T-helper 2 cell (primary cell): ENCODE data around the gene DRD4.
A peak's percentile ranks its signal among the peaks of the same experiment; 100 is the strongest.

Source experiments
- DNase-seq, 5 experiments: peaks; one replicate each; pipeline versions ENCODE4 v3.0.0 to v3.0.0-alpha.2; 2012 to 2022

DRD4 gene

DNA sequence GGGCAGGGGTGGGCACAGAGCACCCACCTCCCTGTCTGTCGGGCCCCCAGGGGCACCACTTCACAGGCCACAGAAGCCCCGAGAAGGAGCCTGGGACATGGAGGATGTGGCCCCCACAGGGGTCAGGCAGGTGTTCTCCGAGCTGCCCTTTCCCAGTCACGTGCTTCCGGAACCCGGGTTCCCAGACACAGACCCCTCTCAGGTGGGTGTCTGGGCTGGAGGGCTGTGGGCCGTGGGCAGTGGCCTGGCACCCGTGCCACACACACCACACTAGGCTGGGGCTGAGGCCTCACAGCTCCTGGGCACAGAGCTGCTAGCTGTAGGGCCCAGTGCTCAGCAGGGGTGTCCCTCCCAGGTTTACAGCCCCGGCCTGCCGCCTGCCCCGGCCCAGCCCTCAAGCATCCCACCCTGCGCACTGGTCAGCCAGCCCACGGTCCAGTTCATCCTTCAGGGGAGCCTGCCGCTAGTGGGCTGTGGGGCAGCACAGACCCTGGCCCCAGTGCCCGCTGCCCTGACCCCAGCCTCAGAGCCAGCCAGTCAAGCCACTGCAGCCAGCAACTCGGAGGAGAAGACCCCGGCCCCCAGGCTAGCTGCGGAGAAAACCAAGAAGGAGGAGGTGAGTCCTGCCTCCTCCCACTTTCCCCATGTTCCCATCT lies 26.8 kb upstream of the DRD4 start:
- no peak for DNase-seq

DNA sequence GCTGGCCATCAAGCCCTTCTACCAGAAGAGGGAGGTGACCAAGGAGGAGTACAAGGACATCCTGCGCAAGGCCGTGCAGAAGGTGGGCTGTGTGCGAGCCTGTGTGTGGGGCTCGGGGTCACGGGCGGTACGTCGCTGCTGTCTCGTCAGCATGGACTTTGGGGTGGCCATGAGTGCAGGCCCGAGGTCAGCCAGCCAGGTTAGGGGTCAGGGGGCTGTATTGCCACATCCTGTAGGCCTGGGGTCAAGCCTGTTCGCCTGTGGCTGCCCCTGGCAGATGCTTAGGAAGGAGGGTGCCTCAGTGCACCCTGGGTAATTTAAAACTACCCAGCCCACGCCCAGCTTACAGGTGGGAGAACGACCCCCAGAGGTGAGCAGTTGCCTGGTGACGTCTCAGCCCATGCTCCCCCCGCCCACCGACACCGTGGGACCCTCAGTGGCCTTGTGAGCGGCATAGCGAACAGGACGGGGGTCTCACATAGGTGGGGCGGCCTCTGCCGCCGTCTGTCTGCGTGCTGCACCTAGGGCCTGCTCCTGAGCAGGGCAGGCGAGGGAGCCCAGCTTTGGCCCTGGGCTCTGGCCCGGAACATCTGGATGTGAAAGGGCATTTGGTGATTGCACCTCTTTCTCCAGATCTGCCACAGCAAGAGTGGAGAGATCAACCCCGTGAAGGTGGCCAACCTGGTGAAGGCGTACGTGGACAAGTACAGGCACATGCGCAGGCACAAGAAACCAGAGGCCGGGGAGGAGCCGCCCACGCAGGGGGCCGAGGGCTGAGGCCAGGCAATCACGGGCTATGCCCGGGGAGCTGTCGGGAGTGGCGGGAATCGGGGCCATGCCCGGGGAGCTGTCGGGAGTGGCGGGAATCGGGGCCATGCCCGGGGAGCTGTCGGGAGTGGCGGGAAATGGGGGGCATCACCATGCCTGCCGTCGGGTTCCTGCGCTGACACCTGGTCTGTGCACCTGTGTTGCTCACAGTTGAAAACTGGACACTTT lies 25.8 kb upstream of the DRD4 start:
- no peak for DNase-seq

DNA sequence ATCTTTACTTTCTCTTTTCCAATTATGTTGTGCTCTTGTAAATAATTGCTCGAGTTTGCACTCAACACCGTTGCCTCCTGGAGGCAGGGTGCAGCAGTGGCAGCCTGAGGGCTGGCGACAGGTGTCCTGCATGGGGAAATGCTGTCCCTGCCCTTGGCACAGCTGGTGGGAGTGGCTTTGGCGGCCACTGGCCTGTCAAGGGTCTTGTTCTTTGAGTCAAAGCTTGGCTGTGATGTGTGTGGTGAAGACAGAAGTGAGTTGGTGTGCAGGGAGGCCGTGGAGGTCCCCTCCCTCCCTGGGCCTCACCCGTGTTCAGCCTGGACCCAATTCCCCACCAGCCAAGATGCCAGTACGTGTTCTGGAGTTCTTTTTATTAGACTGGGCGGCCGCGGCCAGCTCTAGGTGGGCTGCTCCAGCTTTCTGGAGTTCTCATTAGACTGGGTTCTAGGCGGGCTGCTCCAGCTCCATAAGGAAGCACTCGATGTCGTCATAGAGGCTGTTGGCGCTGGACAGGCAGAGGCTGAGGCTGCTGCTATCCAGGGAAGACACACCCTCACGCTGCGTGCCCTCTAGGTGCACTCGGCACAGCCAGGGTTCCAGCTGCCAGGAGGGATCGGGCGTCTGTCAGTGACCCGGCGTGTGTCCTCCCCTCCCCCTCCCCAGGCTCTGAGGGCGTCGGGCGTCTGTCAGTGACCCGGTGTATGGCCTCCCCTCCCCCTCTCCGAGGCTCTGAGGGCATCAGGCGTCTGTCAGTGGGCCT lies 24.7 kb upstream of the DRD4 start:
- DNase-seq = peak in 1 of 5 experiments; percentile 49

DNA sequence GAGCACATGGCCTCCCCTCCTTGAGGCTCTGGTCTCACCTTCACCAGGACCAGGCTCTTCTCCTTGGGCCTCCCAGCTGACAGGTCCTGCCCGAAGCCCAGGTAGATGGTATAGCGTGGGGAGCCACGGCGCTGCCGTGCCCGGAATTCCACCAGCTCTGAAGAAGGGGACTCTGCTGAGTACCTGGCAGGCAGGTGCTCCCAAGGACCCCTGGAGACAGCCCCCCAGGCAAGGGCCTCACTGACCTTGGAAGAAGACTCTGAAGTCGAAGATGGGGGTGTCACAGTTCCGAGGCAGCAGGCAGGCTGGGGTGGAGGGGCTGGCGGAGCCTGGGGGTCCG lies 24.1 kb upstream of the DRD4 start:
- no peak for DNase-seq

DNA sequence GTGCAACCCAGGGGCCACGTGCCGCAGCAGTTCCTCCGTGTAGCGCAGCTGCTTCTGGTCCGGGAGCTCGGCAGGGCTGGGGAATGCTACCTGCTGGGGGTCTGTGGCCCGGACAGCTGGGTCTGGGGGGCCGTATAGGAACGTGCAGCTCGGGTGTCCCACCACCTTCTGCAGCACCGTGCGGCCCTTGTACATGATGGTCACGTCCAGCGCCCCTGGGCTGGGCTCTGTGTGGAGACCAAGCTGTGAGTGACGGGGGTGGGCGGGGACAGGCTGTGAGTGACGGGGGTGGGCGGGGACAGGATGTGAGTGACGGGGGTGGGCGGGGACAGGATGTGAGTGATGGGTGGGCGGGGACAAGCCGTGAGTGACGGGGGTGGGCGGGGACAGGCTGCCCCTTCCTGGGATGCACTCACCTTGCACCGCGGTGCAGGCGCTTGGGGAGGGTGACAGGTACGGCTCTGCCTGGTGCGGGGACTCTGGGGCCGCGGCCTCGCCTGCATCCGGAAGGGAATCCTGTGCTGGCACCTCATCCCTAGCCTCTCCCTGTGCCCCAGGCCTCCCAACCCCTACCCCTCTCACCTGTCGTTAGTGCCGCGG lies 23.6 kb upstream of the DRD4 start:
- DNase-seq = peak in 4 of 5 experiments; percentile 64 to 84 (median 79)

DNA sequence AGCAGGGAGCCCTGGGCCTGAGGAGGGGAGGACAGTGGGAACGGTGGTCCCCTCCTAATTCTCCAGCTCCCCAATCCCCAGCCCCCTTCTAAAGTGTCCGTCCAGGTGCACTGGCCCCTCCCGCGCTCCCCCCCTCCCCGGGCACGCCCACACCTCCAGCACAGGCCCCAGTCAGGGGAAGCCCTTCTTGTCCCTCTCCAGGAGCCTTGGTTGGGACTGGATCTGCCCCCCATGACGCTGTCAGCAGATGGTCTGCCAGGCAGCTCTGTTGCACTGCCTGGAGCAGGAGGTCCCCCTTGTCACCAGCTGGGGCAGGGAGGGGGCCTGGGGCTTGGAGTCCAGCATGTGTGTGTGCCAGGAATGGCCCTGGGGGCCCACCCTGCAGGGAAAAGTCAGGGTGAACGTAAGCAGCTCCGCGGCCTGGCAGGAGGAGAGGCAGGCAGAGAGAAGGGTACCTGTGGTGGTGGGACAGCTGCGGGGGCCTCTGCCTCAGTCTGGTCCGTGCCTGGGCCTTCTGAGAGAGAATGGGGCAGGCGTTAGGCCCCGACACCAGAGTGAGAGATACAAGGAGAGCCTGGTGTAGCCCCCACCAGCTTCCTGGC lies 22.9 kb upstream of the DRD4 start:
- DNase-seq = no peak

DNA sequence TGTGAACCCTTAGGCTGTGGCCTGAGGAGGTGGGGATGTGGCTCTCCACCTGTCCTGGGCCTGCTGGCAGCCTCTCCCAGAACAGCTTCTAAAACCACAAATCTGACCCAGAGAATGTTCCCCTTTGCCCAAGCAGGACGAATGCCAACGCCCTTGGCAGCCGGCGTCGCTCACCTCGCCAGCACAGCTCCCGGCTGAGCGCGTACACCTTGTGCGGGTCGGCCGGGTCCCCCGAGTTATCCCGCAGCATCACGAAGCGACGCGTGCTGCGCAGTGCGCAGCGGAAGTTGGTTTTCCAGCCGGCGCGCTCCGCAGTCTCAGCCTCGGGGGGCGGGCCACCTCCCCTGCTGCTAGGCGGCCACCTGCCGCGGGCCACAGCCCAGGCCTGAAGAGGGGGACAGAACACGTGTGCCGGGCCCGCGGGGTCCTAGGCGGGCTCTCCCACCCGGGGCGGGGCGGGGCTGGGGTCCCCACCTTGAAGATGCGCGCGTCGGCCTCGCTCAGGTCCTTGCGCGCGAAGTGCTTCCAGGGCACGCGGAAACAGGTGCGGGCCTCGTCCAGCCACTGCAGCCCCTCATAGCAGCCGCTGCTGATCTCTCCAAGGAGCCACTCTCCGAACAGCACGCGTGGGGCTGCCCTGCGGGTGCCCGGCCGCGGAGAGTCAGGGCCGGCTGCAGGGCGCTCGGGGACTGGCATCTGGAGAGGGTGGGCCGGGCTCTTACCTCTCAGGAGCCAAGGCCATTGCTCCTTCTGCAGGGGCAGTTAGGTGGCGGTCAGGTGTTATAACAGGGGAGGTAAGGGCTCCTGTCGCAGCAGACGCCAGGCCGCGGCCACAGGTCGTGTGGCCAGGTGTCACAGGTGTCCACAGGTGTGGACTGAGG lies 22.2 kb upstream of the DRD4 start:
- DNase-seq = peak in 2 of 5 experiments; percentile 18 to 23

DNA sequence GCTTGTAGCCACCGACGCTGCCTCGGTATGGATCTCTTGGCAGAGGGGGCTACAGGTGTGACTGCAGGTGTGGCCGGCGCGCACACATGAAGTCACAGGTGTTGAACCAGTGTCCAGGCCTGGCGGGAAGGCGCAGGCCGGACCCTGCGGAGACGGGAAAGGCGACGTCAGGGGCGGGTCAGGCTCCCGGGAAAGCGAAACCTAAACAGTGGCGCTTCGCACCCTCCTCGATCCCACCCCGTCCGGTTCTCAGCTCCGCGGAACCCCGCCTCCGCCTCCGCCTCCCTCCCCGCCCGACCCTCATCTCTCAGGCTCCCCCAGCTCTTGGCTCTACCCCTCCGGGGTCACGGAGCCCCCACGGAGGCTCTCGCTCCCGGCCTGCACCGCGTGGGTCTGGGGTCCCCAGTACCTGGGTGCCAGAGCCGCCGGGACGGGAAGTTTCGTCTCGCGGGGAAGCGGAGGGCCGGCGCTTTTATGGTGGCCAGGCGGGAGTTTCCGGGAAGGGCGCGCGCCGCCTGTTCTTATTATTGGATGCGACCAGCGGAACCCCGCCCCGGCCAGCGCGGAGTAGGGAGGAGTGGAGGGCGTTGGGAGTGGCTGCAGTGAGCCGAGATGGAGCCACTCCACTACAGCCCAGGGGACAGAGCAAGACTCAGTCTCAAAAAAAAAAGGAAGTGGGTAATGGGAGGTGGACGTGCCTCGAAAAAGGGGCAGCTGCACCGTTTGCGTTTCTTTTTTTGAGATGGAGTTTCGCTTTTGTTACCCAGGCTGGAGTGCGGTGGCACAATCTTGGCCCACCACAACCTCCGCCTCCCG lies 21.4 kb upstream of the DRD4 start, which contains the start of gene IRF7:
Gene IRF7 (minus strand): TSS at position 447 of the 816 bp plus-strand sequence. CDS start 586 bp downstream, outside the sequence.
- peak; percentile 74 to 91 (median 80) for DNase-seq

DNA sequence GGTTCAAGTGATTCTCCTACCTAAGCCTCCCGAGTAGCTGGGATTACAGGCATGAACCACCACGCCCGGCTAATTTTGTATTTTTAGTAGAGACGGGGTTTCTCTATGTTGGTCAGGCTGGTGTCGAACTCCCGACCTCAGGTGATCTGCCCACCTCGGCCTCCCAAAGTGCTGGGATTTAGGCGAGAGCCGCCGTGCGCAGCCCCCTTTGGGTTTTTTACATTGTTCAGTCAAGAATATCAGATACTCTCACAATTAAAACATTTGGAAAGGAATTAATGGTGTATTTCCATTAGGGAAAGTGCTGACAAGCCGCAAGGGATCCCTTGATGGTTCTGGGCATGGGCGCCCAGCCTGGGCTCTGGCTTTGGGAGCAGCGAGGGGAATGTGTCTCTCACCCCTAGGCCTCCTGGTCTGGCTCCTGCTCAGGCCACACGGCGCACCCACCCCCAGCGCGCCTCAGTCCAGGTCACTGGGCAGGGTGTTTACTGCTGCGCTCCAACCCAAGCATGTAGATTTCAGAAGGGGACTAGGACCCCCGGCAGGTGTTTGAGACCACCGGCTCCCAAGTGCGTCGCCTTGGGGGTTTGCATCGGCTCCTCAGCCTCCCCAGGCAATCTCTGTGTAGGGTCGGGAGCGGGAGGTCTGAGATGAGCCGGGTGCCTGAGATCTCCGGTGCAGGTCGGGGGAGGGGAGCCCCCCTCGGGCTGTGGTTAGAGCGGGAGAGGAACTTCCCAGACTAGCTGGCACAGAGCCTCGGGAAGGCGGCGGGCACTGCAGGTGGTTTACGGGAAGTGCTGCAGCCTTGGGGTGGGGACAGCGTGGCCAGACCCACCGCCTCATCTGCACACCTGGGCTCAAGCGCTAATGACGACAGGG lies 20.5 kb upstream of the DRD4 start:
- DNase-seq = no peak

DNA sequence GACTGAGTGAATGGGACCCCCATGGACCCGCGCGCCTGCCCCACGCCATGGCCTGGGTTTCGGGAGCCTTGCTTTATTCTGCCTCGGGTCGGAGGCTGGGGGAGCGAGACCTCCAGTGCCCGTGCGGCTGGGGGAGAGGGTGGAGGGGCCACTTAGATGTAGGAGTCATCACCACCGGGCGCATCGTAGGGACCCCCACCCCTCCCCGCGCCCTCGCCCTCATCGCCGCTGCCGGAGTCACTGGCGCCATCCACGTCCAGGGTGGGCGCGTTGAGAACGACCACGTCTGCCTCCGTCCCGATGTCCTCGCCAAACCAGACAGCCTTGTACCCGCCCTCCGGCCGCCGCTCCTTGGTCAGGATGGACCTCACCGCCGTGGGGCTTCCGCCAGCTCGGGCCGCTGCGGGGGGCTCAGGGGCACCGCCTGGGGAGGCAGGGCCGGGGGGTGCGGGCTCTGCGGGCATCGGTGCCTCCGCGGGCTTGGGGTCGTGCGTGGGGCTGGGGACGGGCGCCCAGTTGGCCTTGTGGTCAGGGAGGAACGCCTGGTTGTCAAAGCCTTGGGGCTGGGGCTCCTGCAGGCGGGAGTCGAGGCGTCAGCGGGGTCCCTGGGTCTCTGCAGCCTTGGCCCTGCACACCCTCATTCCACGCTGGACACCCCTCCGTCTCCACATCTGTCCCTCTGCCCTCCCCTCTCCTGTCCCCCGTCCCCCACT lies 19.7 kb upstream of the DRD4 start:
- no peak for DNase-seq

DNA sequence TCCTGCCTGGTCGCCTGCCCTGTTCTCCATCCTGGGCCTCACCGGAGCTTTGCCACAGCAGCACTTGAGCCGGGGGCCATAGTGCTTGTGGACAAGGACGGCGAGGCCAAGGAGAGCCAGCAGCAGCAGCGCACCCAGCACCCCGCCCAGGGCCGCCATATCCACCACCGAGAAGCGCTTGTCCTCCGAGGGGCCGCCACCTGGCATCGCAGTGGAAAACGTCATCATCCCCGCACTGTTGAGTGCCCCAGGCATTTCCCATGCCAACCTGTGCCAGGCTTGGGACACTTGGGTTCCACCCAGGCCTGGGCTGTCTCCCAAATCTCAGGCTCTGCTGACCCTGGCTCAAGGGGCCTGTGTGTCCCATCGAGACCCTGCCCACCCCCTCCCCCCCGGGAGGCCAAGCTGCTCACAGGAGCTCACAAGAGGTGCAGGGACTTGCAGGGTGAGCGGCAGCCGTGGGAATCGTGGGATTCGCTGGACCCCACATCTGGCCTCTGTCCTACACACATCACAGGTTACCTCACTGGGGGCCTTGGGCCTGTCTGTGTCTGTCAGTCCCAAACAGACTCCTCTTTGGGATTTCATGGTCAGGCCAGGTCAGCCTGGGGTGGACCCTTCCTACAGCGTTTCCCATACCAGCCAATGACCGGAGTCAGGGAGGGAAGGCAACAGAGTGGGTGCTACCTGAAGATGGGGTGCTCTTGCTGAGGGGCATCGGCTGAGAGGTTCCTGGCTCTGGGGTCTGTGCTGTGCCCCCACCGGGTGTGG lies 19.0 kb upstream of the DRD4 start:
- no peak for DNase-seq

DNA sequence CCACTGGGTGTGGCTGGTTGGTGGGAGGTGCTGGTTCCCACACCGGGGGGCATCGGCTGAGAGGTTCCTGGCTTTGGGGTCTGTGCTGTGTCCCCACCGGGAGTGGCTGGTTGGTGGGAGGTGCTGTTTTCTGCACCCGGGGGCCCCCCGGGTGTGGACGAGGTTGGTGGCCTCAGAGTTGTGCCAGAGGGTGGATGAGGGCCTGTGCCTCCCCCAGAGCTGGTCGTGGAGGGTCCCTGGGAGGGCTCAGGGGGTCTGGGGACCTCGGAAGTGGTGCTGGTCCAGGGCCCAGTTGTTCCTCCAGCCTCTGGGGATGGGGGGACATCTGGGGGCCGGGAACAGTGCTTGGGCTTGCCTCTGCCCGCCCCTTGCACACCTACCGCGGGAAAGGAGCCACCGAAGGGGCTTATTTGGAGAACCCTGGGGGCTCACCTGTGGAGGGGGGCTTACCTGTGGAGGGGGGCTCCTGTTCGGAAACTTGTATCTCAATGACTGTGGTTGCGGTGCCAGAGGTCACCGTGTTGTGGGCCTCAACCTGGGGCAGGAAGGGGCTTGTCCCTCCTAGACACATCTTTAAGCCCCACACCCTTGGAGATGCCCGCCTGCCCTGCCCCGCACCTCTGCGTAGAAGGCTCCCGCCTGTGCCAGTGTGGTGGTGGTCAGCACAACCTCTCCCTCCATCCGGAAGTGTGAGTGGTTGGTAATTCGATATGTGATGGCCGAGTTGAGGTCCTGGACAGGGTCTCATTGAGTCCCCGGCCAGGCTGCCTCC lies 18.0 kb upstream of the DRD4 start:
- DNase-seq = no peak

DNA sequence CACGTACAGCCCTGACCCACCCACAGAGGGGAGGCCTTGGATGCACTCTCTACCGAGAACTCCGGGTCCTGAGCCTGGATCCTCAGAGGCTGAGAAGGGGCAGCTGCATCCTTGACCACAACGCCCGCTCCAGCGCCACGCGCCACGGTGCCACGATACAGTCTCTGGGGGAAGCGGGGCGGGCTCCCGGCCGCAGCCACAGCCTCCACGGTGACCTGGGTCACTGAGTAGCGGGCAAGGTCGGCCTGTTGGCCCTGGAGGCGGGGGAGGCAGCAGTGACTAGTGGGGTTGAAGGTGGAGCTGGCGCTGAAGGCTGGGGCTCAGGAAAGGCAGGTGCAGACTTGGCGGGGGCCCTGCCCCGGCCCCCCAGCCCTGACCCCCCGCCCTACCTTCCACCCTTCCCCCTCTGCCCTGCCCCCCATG lies 17.4 kb upstream of the DRD4 start:
- no peak for DNase-seq

DNA sequence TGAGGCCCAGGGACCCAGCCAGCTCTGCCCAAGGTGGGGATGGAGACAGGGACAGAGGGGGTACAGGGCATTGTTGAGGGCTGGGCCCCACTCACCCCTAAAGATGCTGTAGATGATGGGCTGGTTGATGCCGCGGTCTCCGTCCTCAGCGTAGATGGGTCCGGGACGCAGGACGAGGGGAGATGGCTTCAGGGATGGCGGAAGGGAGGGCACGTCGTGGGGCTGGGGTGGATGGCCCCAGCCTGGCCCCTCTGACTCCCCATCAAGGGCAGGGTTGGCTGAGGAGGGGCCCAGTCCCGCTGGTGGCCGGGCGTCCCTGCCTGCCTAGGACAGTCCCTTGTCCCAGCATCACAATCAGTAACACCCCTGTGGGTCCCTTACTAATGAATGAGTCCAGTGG lies 16.9 kb upstream of the DRD4 start:
- DNase-seq = no peak

DNA sequence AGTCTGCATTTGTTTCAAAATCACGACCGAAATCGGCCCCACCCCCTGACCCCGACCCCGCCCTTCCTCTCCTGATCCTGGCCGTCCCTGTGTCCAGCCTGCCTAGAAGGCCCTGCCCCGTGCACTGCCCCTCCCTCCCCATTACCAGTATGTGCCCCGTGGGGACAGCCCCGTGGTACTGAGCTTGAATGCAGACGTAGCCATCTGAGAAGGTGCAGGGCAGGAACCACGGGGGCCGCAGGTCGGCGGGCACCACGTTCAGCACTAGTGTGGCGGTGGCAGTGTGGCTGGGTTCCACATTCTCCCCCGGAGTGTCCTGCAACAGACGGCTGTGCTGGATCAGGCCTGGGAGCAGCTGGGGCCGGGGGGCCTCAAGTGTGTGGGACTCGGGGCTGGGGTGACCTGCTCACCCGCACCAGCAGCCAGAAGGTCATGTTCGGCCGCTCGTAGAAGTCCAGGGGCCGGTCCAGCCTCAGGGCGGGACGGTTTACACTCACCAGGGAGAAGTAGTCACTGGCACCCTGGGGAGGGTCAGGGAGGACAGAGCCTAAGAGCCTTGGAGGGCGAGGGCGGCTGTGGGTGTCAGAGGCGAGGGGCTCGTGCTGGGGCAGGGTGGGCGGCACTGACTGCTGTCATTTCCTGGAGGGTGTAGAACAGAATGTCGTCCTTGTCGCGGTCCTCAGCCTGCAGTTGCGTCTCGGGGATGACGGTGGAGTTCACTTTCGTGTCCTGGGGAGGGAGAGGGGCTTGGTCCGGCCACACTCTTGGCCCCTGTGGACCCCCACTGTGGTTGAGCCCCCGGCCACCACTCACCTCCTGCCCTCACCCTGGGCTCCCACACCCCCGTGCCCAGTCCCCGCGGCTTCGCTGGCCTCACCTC lies 15.9 kb upstream of the DRD4 start:
- DNase-seq = no peak

DNA sequence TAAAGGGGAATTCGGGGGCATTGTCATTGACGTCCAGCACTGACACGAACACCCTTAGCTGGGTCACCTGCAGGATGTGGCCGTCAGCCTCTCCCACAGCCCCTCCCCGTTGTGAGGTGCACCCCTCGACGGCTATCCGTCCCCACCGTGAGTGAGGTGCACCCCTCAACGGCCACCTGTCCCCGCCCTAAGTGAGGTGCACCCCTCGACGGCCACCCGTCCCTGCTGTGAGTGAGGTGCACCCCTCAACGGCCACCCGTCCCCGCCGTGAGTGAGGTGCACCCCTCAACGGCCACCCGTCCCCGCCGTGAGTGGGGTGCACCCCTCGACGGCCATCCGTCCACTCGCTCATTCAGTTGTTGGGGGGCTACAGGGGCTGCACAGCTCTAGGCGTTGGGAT lies 15.2 kb upstream of the DRD4 start:
- no peak for DNase-seq
